GM18508 (cell line): ENCODE measurements around the gene P3H1.
A peak's percentile ranks its signal among the peaks of the same experiment; 100 is the strongest.
"Not testable (repeated sequence)": the region's sequence is repeated elsewhere in the genome, so short reads cannot be mapped to it uniquely, and the experiment has no call there.

Experiments
- ATAC-seq: cut with Tn5 transposase; IDR thresholded peaks from one replicate; pipeline ENCODE4 v1.9.1; 2021; ENCODE audit warnings: moderate number of reproducible peaks; ENCODE audit not compliant: insufficient read depth, unreplicated experiment

Gene P3H1

GRCh38 chr1:42774928-42775526 lies 8.2 kb upstream of the P3H1 start:
- ATAC-seq = no peak

- ATAC-seq = no peak
These were observed 6.6 kb upstream of the P3H1 start for GRCh38 chr1:42773420-42773819.

- no peak for ATAC-seq
These were observed 3.0 kb upstream of the P3H1 start for GRCh38 chr1:42769811-42770210.

GRCh38 chr1:42768172-42768571 lies 1.3 kb upstream of the P3H1 start:
- no peak for ATAC-seq

GRCh38 chr1:42767510-42768000 lies 727 bp upstream of the P3H1 start:
- ATAC-seq = peak; percentile 3

GRCh38 chr1:42765832-42766740 lies 742 bp downstream of the P3H1 start:
- no peak for ATAC-seq

GRCh38 chr1:42765269-42765668 lies 1.6 kb downstream of the P3H1 start:
- ATAC-seq = no peak

GRCh38 chr1:42762269-42762668 lies 4.6 kb downstream of the P3H1 start:
- no peak for ATAC-seq

GRCh38 chr1:42761567-42761966 lies 5.3 kb downstream of the P3H1 start:
- ATAC-seq = no peak

GRCh38 chr1:42759114-42759513 lies 7.7 kb downstream of the P3H1 start:
- ATAC-seq = no peak

GRCh38 chr1:42758641-42759040 lies 8.2 kb downstream of the P3H1 start:
- ATAC-seq = no peak

- ATAC-seq = no peak
These were observed 8.9 kb downstream of the P3H1 start for GRCh38 chr1:42757892-42758275.

- no peak for ATAC-seq
These were observed 9.6 kb downstream of the P3H1 start for GRCh38 chr1:42756956-42757891.

GRCh38 chr1:42753070-42753469 lies 13.8 kb downstream of the P3H1 start:
- no peak for ATAC-seq

- ATAC-seq = no peak
These were observed 14.5 kb downstream of the P3H1 start for GRCh38 chr1:42752284-42752683.

- ATAC-seq = not testable (repeated sequence)
These were observed 15.2 kb downstream of the P3H1 start for GRCh38 chr1:42751511-42752070.

- no peak for ATAC-seq
These were observed 16.8 kb downstream of the P3H1 start for GRCh38 chr1:42750041-42750440.

GRCh38 chr1:42748461-42749410 lies 18.1 kb downstream of the P3H1 start:
- no peak for ATAC-seq

- ATAC-seq = no peak
These were observed 18.8 kb downstream of the P3H1 start for GRCh38 chr1:42748021-42748420.
